ENCODE measurements around the gene SYT8.

The SYT8 gene

DNA sequence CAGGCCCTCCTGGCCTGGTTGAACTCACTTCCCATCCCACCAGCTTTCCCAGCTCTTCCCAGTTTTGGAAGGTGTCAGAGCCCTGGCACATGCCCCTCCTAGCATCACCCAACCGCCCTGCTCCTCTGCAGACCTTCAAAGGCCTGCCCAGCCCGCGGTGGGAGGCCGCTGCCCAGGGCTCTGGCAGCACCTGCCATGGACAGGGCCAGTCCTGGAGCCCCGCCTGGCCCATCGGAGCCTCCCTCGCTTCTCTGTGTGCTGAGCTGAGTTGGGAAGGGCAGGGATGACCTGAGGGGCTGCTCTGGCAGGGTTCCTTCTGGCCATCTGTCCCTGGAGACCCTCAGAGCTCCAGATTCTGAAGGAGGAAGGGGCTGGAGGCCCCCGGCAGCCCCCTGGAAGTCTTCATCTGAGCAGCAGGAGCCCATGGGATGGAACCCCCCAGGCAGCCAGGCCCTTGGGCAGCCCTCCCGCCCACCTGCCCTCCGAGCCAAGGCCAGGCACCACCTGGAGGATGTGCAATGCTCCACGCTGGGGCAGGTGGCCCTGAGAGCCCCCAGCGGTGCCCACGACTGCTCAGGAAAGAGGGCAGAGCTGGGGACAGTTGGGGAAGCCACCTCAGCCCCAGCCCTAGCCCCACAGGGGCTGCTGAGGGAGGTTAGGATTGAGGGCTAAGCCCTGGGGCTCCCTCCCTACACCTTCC lies 21.7 kb downstream of the SYT8 start:
- in situ Hi-C loops (cut with HindIII; ENCODE audit: low sequenced_read_pairs): no loop called here

DNA sequence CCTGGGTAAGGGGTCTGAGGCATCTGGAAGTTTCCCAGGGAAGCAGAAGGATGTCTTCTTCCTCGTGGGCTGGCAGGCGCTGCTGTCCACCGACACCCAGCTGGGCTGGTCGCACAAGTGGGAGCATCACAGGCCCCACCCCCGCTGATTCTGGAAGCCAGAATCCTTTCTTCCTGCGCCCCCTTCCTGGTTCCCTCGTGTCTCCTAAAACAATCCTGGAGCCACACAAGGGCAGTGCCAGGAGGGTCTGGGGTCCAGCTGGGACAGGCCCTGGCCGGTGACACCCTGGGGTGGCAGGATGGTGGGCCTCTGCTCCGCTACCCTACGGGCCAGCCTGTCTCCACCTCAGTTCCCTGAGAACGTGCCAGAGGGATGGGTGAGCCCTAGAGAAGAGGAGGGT lies 22.3 kb downstream of the SYT8 start:
- in situ Hi-C loops (cut with HindIII; ENCODE audit: low sequenced_read_pairs): no loop called here

DNA sequence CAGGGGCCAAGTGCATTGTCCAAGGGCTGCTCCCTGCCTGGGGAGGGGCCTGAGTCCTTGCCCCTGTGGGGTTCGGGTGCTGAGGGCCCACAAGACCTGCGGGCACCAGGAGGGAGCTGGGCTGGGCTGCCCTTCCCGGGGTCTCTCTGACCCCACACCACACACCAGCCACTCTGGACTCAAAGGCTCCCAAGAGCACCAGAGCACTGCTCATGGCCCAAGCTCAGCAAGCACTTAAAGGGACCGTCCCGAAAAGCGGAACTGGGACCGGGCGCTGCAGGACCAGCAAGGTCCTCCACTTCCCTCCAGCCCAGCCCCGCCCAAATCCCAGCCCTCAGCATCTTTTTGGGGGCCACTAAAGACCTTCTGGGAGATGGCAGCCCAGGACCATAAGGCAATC lies 23.4 kb downstream of the SYT8 start:
- in situ Hi-C loops (cut with HindIII; ENCODE audit: low sequenced_read_pairs): no loop called here

DNA sequence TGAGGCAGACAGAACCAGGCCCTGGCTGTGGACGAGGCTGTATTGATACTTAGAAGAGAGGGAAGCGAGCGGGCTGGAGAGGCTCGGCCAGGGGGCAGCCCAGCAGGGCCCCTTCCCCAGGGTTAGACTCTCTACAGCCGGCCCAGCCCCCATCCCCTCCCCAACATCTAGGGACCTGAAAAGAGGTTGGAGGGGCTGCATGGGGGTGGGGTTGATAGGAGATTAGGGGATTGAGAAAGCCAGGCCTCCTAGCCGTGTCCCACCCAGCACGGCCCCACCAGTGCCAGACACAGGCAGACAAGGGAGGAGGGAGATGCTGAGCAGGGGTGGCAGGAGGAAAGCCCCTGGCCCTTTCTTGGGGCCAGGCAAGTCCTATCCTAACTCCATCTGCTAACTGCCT lies 23.8 kb downstream of the SYT8 start:
- in situ Hi-C loops (cut with HindIII; ENCODE audit: low sequenced_read_pairs): no loop called here

DNA sequence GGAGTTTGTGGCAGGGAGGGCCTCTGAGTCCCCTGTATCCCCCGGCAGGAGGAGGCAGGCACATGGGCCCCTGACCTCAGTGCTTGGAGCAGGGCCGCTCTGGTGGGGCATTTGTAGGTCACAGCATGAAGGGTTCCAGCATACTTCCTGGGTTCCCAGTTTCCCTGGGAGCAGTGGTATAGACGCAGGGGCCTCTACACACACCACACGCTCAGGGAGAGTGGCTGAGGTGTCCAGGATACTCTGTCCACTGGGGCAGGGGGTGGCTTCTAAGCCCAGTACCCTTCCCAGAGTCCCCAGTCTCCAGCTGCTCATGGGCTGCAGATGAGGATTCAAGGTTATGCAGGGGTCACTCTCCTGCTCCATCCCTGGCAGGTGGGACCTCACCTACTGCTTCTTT lies 24.2 kb downstream of the SYT8 start:
- in situ Hi-C loops (cut with HindIII; ENCODE audit: low sequenced_read_pairs): no loop called here

DNA sequence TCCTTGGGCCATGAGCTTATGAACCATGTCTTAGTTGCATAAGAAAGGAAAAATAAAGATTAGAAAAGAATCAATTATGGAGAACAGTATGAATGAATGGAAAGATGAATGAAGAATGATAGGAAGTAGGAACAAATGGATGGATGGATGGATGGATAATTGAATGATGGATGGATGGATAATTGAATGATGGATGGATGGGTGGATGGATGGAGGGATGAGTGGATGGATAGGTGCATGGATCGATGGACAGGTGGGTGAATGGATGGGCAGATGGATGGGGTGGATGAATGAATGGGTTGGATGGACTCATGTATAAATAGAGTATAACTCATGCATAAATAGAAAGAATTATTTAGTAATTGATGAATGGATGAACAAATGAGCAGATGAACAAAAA lies 25.3 kb downstream of the SYT8 start:
- in situ Hi-C loops (cut with HindIII; ENCODE audit: low sequenced_read_pairs): no loop called here

DNA sequence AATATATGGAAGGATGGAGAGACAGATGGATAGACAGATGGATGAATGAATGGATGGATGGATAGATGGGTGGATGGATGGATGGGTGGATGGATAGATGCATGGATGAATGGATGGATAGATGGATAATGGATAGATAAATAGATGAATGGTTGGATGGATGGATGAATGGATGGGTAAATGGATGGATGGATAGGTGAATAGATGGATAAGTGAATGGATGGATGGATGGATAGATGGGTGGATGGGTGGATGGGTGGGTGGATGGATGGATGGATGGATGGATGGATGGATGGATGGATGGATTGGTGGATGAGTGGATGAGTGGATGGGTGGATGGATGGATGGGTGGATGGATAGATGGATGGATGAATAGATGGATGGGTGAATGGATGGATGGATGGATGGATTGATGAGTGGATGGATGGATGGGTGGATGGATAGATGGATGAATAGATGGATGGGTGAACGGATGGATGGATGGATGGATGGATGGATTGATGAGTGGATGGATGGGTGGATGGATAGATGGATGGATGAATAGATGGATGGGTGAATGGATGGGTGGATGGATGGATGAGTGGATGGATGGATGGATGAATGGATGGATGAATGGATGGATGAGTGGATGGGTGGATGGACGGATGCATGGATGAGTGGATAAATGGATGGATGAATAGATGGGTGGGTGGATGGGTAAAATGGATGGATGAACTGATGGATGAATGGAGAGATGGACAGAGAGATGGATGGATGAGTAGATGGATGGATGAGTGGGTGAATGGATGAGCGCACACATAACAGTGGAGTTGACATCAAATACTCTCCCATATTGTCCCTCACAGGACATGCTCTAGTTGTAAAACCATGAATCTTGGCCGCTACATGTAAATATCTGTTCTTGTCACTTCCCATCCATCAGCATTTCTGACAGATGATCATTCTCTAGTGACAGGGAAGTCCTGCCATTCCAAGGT lies 26.9 kb downstream of the SYT8 start:
- in situ Hi-C loops (cut with HindIII; ENCODE audit: low sequenced_read_pairs): no loop called here

DNA sequence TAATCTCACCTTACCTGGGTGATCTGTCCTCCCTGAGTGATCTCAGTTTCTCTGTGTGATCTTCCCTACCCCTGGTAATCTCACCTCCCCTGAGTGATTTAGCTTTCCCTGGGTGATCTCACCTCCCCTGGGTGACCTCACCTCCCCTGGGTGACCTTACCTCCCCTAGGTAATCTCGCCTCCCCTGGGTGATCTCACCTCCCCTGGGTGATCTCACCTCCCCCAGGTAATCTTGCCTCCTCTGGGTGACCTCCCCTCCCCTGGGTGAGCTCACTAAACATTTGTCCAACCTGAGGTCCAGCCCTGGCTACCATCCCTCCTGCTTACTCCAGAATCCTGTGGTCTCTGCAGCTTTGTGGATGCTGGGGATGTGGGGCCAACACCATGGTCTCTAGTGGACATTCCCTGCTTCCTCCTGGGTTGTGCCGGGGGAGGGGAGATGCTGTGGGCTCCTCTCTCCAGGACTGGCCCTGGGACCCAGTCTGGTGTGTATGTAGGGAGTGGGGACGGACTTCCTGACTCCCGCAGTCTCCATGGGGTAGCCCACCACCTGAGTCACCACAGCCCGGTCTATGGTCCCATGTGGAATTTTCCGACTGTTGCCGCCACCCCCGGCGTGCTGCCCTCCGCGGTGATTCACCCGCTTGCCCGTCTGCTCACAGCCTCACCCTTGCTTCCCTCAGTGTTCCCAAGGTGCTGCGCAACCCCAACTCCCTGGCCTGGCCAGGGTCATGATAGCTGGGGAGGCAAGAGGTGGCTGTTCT lies 28.0 kb downstream of the SYT8 start:
- in situ Hi-C loops (cut with HindIII; ENCODE audit: low sequenced_read_pairs): no loop called here

DNA sequence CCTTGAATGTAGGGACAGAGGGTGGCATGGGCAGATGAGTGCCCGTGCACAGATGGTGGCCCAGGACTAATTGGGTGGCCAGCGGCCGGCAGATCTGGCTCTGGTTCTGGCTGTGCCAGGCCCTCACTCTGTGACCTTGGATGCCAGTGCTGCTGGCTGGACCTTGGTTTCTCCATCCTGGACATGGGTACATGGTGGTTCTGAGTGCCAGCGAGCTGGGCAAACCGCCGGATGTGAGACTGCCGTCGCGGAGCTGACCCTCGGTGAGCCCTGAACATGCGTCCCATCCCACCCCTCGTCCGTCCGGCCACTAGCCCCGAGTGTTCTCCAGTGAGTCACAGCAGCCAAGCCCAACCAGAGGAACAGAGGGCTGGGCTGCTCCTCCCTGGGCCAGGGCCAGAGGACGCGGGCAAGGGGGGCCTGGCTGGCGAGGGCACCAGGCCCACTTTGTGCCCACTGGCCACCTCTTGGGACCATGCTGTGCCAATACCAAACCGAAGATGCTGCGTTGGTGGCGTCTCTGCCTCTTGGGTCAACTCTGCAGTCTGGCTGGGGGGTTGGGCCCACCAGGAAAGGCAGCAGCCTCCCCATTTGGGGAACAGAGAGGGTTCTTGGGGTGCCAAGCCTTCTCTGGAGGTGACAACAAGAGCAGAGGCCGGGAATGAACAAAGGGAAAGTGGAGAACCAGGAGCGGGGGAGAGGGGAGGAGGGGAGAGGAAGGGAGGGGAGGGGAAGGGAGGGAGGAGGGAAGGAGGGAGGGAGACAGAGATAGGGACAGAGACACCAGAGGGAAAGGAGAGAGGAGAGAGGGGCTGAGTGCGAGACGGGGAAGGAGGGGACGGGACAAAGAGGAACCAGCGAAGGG lies 28.8 kb downstream of the SYT8 start:
- in situ Hi-C loops (cut with HindIII; ENCODE audit: low sequenced_read_pairs): no loop called here

DNA sequence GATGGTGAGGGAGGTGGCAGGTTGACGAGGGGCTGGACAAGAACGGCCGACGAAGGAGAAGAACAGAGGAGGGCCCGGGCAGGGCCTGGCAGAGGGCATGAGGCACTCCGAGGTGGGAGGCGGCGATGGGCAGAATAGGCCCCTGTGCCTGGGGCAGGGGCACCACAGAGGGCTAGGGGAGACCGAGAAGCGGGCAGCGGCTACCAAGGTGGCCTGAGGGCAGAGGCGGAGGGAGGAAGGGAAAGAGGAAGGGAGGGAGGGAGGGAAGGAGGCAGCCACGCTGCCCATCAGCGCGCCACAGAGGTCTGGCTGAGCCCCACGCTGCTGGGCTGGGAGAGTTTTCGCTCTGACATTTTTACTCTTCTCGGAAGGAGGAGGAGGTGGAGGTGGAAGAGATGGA lies 29.4 kb downstream of the SYT8 start:
- in situ Hi-C loops (cut with HindIII; ENCODE audit: low sequenced_read_pairs): no loop called here

DNA sequence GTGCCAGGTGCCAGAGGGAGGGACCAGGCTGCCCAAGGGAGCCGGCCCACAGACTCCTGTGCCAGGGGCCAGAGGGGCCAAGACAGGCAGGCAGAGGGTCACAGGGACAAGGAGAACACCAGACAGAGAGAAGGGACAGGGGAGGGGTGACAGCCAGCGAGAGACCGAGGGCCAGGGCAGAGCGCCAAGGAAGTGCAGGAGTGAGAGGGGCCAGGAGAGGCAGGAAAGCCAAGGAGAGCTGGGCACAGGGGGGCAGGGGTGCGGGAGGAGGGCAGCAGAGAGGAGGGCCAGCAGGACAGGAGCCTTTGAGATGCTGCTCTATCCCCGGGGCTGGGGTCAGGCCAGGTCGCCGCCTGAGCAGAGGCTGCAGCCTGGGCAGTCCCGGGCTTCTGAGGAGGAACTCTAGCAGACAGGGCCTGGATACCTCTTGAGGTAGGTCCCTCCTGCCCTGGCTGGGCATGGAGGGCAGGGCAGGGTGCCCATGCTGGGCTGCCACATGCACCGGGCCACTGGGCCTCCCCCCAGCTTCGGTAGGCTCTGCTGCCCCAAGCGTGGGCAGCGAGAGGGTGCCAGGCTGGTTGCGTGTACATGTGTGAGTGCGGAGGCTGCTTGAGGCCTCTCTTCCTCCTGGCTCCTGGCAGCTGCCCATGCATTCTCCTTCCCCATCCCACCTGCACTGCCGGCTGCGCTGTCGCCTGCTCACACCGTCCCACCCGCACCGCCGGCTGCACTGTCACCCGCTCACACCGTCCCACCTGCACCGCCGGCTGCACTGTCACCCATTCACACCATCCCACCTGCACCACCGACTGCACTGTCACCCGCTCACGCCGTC lies 30.3 kb downstream of the SYT8 start:
- in situ Hi-C loops (cut with HindIII; ENCODE audit: low sequenced_read_pairs): no loop called here

DNA sequence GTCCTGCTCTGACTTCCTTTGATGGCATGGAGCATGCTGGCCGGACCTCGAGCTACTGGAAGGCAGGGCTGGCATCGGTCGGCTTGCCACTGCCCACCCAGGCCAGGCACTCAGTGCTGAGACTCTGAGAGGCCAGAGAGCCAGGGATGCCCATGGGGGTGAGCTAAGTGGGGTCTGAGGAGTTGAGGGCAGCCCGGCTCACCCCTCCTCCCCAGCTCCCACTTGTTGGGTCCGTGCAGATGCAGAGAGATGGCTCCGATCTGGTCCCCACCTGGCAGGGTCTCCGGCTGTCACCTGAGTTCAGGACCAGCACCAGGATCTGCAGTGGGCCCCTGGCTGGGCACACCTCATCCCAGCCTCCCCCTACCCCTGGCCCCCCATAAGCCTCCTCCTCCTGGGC lies 31.4 kb downstream of the SYT8 start:
- in situ Hi-C loops (cut with HindIII; ENCODE audit: low sequenced_read_pairs): no loop called here

DNA sequence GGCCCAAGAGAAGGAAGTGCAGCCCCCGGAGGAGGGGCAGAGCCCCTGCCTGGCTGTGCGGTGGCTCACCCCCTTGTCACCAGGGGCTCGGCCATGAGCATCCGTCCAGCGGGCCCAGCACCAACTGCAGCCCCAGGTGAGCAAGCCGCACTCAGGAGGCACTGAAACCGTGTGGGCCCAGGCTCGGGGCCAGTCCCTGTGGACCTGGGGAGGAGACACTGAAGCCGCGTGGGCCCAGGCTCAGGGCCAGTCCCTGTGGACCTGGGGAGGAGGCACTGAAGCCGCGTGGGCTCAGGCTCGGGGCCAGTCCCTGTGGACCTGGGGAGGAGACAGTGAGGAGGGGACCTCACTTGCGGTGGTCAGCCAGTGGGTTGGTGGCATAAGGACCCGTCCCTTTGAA lies 32.0 kb downstream of the SYT8 start:
- in situ Hi-C loops (cut with HindIII; ENCODE audit: low sequenced_read_pairs): no loop called here

DNA sequence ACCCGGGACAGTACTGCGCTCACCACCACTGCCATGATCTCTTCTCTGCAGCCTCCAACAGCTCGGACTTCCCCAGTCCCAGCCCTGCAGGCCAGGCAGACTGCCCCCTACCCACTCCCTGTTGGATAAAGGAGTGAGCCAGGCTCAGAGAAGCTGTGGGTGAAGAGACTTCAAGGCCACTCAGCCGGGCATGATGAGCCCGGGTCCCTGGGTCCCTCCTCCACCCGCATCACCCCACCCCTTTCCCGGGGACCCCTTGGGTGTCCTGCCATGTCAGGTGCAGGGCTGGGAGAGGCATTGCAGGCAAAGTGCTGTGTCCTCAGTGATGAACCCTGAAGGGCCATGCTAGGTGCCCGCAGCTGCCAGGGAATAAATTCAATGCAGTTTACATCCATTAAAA lies 32.6 kb downstream of the SYT8 start:
- in situ Hi-C loops (cut with HindIII; ENCODE audit: low sequenced_read_pairs): no loop called here

DNA sequence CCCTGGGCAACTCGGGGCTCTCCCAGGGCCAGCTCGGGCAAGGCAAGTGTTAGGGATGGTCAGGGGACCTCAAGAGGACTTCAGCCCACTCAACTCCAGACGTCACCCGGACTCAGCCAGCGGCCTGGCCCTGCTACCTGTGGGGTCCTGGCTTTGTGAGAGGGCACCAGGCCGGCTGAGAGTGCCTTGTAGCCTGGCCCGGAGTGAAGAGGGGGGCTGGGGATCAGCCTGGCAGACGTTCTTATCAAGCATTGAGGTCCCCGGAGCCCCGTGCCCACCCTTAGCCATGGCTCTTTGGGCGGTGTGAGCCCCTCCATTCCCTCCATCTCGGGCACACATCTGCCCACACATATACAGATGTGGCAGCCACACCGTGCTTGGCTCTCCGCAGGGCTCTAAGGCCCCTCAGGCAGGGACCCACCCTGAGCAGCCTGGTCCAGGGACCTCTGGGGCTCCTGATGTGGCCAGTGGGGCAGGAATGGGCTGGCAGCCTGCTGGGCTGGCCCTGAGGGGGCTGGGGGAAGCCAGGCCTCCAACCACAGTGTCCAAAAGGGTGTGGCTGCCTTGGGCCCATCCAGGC lies 33.4 kb downstream of the SYT8 start:
- in situ Hi-C loops (cut with HindIII; ENCODE audit: low sequenced_read_pairs): no loop called here

DNA sequence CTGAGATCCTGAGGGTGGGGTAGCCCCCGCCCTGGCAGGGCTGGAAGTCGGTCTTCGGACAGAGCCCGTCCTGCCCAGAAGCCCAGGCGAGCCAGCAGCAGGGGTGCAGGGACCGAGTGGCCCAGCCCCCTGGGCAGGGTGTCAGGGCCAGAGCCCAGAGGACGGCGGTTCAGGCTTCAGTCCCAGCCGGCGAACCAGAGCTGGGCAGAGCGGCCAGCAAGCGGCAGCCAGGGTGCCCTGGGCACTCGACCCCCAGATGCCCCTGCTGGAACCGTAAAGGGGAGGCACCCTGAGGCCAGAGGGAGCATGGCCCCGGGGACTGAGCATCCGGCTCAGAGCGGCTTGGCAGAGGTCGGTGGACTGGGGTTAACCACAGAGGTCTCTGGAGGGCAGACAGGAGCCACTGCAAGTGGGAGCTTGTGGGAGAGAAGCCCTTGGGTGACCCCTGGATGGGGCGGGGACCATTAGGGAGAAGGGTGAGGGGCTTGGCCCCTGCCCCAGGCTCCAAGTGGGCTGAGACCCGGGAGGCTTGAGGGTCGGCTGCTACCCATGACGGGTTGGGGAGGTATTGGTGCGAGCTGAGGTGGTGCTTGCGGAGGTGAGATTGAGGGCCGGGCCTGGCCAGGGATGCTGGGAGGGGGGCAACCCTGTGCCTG lies 34.0 kb downstream of the SYT8 start:
- in situ Hi-C loops (cut with HindIII; ENCODE audit: low sequenced_read_pairs): no loop called here

DNA sequence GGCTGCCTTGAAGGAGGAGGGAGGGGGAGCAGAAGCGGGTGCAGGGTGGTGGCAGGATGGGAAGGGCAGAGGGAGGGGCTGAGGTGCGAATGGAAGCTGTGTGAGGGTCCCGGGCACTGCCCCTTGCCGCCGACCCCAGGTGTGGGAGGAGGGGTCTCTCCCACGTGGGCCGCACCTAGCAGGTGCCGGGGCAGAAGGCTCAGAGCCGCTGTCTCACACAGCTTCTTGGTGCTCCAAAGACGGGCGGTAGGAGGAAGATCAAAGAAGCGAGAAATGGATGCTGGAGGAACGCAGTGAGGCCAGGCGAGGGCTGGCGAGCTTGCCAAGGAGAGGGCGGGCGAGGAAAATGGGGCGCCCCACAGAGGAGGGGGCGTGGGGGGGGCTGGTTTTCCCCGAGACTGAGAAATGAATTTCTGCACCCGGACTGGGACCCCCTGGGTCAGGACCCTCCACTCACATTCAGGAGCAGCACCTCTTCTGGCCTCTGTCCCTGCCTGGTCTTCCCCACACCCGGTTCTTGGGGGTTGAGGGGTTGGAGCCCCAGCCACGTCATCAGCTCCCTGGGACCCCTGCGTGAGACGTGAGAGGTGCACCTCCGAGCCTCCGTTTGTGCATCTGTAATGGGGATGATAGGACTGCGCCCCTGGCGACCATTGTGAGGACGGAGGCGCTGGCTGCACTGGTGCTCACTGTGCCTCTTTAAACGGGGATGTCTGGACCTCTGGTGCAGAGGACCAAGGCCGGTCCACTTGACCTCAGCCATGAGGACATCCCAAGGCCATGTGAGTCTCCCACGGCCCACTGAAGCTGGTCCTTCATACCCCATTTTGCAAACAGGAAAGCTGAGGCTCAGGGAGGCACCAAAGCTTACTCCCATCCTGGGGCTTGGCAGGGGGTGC lies 34.9 kb downstream of the SYT8 start:
- in situ Hi-C loops (cut with HindIII; ENCODE audit: low sequenced_read_pairs): no loop called here

DNA sequence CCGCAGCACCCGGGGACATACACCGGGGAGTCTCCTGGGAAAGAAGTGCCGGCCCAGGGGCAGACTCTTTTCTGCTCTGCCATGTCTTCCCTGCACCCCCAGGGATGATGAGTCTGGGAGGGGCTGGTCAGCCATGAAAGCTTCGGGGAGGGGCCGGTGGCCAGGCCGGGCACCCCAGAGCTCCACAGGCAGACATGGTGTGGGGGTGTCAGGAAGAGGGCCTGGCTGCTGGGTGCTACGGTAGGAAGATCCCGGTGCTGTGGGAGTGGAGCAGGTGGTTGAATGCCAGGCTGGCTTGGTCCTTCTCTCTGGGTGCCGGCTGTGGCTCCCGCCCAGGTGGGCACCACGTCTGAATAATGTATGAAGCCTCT lies 35.5 kb downstream of the SYT8 start:
- in situ Hi-C loops (cut with HindIII; ENCODE audit: low sequenced_read_pairs): no loop called here
